Stimulated activated CD4-positive, alpha-beta T cell treated with anti-CD3 and anti-CD28 coated beads, Interleukin-15, amount 100 ng/mL, for 1 hour (primary cell): ENCODE data around the gene PREP.
"Not testable (repeated sequence)": the region's sequence is repeated elsewhere in the genome, so short reads cannot be mapped to it uniquely, and the experiment has no call there.

Source experiments
- DNase-seq, 2 donors: peaks; one replicate each; pipeline ENCODE4 v3.0.0-alpha.2; 2020; ENCODE audit warnings: low read depth in 1 of 2, low spot score in 1 of 2

PREP gene

DNA sequence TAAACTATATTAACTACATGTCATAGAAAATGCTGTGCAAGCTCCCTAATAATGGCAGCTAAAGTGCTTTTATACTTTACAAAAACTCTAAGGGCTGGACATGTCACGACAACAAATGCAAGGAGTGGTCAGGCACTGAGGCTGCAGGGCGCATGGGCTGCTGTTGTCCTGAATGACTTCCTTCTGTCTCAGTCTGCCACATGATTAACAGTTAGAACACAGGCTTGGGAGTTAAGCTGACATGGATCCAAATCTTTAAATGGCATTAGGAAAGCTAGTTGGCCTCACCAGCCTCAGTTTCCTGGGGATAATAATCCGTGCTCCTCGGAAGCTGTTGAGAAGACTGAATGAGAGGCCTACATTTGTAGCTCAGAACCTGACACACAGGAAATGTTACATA lies 57.4 kb downstream of the PREP start:
- no peak for DNase-seq

DNA sequence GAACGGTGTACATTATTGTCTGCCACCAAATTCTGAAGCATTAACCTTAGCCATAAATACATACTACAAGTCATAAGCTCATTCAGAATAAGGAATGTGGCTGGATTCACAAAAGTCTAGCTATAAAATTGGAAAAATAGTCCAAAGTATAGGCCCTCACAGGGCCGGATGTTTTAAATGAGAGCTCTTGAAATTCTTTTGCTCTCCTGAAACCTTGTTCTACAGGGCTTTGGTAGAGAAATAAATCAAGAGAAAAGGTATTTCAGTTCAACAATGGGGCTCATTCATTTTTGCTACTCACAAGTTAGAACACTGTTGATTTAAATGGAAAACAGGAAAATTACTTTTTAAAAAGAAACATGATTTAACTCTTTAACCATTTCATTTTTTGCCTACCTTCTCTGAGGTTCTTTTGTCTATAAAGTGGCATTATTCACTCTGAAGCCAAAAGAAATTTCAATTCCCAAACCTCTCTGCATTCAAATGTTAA lies 58.0 kb downstream of the PREP start:
- DNase-seq, result no peak

DNA sequence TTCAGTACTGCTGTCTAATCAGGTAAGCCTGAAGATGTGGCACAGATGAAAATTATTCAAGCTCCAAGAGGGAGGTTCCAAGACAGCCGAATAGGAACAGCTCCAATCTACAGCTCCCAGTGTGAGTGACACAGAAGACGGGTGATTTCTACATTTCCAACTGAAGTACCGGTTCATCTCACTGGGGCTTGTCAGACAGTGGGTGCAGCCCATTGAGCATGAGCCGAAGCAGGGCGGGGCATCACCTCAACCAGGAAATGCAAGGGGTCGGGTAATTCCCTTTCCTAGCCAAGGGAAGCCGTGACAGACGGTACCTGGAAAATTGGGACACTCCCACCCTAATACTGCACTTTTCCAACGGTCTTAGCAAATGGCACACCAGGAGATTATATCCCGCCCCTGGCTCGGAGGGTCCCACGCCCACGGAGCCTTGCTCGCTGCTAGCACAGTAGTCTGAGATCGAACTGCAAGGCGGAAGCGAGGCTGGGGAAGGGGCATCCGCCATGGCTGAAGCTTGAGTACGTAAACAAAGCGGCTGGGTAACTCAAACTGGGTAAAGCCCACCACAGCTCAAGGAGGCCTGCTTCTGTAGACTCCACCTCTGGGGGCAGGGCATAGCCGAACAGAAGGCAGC lies 64.4 kb downstream of the PREP start:
- DNase-seq, result not testable (repeated sequence)

DNA sequence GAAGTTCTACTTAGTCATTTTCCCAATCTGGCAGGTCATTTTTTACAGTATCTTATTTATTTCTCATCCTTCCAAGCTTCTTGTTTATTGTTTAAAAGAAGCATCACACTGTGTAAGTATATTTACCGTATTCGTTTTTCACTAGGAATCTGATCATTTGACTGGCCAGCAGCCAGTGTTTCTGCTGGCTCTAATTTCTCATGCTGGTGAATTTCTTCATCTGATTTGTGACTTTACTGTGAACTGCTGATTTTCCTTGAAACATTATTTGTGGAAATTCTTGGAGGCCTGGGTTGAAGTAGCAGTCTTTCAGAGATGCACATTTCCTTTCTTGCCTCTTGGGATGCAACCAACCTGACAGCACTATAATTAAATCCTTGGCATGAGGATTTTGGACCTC lies 65.9 kb downstream of the PREP start:
- DNase-seq, result no peak

DNA sequence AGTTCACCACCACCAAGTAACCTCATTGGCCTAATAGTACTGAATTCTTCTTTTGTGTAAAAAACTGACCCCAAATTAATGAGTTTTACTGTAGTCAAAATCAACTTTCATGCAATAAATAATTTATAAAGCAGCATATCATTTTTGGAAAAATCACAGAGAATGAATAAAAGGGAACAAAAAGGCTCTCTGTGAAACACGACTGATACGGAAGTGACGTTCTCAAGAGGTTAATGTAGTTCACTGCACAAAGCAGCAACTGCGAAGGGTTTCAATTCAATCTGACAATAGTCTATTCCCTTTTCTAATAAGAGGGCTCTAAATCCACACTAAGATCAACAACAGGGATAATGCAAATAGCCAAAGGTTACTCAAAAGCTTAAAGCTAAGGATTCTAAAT lies 70.3 kb downstream of the PREP start:
- no peak for DNase-seq

DNA sequence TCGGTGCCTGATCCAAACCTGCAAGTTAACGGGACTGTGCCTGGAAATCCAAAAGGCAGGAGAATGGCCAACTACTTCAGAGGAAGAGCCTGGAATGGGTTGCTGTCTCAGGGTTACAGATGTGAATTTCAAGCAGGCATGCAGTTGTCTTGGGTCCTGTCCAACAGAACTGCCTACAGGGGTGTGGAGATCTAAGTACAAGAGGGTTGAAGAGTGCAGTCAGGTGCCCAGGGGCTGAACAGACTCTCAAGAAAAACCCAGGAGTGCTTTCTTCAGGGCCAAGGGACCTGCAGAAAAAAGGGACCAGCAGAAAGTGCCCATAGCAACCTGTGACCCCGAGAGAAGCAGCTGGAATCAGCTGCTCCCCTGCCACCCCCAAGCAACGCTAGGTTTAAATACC lies 71.0 kb downstream of the PREP start:
- DNase-seq, result no peak

DNA sequence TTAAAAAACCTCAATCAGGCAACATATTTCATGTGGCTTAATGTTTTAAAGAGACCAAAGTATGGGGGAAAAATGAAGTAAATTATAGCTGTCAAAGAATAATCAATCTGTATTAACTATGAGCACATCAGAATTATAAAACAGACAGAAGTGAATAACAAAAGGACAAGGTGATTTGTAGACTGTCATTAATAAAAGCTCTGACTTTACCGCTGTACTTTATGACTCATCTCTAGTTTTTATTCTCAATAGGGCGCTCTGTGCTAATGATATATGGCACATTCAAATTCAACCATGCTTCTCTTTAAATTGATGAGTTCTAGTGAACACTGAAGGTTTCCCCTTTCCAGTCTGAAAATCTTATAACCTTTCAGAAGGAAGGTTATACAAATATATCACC lies 72.0 kb downstream of the PREP start:
- no peak for DNase-seq

DNA sequence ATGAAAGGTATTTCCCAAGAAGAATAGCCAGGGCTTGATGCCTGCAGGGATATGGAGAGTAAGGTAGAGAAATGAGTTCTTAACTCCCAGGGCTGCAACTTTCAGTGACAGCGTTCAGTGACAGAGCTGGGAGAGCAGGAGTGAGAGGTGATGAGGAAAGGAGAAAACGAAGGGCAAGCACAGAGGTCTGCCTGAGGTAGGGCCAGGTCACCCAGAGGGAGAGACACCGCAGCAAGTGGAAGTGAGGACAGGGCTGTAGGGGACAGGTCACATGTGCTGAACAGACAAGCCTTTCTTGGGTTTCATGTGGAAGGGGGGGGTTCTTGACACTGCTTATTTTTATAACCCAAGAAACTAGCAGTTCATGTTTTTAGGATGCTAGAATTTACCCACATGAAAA lies 72.5 kb downstream of the PREP start:
- no peak for DNase-seq

DNA sequence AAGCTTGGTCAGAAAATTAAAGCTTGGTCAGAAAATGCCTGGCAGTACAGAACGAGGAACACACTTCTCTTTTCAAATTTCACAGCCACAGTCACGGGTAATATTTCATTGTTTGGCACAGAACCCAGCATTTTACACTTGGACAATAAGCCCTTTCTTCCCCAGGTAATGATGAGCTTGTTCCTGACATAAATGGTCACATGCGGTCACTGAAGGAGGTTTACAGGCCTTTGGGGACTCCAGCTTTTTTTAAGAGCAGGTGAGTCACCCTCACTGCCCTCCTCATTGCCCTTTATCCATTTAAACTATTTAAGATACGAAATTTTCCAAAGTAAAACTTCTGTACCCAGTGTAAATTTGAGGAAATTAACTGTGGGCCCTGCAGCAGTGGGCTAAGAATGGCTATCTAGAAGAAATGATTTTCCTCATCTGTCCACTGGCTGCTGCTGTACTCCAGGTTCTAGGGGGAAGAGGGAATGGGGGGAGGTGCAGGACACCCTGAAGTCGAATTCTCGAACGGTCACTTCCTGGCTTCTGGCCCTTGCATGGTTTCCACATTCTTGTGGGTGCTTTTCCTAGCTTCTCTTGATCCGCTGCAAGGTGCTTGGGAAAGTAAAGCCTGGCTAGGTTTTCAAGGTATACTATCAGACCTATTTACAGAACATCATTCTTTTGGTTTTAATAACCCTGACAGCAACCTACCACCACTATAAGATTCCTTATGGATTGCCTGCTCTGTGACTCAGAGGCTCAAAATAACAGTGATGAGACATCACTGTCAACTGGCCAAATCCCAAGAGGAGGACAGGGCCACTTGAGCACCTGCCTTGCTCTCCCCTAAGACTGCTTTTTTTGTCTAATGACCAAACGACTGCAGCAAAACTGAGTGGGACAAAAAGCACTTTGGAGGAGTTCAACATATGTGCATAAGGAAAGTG lies 75.8 kb downstream of the PREP start:
- no peak for DNase-seq

DNA sequence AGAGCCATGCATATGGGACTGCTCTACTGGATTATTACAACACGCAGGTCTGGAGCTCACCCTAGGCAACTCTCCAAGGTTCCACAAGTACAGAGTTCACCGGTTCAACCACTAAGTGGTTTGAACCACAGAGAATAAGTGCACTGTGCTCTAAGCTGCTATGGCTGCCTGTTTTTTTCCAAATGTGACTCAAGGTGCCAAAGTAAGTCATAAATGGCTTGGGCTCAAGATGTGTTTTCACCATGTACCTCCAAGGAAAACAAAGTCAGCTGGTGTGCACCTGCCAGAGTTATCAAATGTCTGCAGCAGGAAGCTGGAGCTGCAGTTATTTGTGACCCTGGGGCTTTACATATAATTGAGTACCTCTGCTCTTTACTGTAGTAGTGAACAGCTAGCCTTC lies 76.7 kb downstream of the PREP start:
- DNase-seq, result no peak

DNA sequence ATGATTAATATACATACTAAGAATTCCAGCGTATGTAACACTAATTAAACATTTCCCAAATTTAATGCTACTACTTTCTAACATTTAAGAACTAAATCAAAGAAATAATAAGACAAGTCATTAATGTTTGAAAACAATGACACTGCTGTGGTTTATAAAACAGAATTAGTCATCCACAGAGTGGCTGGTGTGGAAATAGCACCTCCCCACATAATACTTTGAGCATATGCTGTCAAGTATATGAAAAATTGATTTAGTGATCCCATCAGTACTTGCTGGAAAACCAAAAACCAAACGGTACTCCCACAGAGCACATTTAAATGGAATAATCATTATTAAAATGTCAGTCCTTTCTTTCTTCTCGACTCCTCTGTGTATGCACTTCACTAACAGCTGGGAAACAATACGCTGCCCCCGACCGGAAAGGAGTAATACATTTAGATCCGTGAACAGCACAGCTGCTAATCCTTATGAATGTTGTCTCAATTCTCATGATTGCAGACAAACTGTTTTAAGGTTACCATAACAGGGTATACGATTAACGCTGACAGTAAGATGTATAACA lies 78.4 kb downstream of the PREP start:
- DNase-seq, result no peak

DNA sequence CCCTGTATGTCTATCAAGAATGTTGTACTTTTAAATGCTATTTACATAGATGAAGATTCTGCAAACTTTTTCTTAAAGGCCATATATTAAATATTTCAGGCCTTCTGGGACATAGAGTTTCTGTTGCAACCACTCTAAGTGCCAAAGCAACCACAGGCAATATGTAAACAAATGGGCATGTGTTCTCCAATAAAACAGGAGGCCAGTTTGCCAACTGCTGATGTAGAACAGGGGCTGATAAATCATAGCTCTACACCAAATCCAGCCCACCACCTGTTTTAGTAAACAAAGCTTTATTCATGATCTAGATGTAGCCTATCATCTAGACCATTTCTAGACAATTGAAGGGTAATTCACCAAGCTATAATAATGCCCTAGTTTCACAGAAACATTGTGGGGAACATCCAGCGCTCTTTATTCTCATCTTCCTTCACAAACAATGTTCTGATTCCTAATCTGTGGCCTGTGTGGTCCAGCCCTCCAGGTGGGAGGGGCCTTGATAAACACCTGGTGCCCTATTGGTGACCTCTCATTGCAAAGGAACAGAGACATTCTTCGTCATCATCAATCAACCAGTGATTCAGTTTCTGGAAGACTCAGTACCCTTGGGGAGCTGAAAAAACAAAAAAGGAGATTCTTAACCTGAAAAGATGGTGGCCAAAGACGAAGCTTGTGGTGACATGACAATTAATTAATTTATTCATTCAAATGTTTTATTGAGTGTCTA lies 80.2 kb downstream of the PREP start:
- DNase-seq, result no peak

DNA sequence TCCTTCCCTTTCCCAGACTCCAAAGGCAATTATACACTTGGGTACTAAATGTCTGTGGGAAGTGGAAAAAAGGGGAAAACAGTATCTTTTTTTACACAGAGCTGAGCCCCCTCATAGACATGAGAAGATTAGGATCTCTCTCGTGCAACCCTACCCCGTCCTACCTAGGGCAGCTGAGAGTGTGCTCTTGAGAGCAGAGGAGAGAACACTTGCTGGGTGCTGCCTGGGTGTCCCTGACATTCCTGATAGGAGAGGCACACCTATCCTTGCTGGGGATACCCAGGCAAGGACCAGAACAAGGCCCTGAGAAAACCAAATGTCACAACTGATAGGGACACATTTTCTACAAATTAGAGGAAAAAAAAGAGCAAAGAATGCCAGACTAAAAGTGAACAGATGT lies 81.2 kb downstream of the PREP start:
- DNase-seq, result no peak

DNA sequence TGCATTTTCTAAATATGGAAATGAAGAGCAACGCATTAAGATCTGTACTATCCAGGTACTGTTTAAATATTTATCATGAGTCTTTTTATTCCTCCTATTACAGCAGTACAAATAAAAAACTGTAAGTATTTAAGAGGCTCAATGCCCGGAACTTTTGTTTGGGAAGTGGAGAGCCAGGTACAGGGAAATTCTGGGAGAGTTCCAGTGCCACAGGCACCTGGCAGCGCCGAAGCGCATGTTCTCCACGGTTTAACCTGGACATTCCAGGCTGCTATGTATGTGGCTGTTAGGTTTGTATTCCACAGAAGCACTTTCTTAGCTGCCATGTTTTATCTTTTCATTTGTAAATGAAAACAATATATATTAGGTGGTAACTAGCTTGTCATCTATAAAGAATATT lies 81.7 kb downstream of the PREP start:
- no peak for DNase-seq

DNA sequence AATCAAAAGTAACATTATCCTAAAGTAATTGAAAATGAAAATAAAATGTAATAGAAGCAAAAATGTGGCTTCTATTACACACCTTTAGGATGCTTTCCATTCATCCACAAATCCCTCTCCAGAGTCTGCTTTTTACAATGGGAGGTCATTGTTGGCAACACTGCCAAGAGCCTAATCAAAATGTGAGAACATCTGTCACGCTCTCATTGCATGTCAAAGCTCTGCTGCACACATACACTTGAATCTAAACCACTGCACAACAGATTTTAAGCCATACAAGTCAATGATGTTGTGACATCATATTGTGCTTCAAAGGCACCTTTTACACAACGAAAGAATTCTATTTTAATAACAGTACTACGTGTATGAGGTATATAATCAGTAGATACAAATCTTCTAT lies 82.1 kb downstream of the PREP start:
- DNase-seq, result no peak

DNA sequence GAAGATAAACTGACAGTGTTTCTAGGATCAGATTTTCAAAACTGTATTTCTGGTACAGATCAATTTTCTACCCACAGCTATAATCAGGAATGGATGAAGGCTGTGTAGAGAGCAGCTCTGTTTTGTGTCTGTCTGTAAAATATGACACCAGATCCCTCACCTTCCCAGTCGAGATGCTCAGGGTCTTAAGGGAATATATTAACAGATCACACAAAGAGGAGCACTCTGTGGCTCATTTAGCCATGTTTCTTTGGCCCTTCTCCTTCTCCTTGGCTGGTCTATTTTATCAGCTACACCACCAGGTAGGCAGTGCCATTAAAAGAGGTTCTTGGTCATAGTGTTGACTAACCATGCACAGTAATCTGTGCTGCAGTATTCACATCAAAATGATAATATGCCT lies 82.6 kb downstream of the PREP start:
- DNase-seq, result no peak

DNA sequence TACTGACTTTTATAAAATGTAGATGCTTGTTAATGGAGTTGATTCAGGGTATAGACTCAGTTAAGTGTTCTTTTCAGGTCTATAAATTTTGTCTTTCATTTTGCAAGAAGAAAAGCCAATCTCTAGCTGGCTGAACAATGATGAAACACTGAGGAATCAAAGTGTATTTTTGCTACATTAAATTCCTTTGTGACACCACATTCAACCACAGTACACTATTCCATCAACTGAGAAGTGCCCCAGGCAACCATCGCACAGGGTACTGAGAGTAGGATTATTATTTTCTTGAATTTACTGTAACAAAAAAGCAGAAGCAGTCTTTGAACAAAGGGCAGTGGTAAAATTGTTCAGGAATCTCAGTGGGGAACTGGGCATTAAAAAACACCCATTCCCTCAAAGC lies 83.6 kb downstream of the PREP start:
- no peak for DNase-seq

DNA sequence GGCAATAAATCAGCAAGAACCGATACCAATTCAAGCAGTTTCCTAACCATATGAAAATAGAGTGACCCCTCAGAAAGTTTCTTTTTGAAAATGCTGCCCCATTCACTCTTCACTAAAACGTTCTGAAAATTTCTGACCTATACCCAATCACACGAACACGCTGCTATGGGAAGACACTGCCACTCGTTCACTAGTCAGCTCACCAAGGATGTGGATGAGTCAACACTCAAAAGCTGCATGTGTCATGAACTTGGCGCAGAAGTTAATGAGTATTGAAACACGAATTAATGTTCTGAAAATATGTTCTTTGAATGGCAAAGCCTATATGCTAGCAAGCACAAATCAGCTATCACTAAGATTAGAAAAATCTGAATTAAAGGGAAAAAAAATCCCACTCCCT lies 84.2 kb downstream of the PREP start:
- DNase-seq, result no peak

DNA sequence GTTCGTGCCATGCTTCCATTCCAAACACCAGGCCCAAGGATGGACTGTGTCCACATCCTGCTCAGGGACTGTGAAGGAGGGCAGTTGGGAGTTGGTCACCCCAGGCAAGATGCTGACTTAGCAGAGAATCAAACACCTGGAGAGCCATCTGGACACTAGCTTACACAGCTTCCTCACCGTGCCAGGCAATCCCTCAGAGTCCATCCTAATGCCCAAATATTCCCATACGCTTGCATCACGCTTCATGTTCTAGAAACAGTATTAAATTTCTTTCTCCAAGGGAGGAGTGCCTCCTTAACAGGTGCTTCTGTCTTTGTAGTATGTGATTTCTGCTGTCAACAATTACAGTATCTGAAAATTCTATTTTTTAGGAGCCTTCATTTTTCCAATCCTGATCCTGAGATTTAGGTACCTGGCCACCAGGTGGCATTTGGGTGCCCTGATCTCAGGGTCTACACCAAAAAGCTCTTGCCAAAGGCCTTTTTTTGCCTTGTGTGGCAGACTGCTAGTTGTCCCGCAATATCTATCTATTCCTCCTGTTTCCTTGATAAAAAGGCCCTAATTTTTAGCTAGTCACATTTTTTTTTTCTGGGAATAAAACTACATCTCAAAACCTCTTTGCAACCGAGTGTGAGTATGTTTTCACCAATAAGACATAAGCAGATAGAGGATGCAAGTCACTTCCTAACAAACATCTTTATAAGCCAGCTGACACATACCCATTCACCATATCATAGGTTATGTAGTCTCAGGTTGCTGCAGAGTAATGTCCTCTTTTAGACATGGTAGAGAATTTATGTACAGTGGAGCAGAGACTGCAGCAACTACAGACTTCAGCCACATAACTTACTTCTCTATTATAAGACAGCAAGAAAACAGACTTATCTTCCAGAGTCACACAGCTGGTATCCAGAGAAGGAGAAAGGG lies 85.0 kb downstream of the PREP start:
- no peak for DNase-seq

DNA sequence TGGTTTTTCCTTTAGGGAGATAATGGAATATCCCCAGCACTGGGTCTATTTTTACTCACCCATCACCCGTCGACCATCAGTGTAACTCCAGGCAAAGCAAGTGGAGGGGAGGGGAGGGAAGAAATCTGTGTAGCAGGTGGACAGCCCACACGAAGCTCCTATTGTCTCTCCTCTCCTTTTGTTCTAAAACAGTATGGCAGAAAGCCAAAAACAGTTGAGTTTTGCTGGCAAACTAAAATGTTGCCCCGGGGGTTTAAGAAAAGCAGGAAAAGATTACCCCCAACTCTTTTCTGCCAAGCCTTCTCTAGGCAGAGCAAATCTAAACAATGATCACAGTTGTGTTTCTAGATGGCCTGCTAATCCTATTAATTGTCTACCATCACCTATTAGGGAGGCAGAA lies 89.7 kb downstream of the PREP start:
- DNase-seq, result no peak

DNA sequence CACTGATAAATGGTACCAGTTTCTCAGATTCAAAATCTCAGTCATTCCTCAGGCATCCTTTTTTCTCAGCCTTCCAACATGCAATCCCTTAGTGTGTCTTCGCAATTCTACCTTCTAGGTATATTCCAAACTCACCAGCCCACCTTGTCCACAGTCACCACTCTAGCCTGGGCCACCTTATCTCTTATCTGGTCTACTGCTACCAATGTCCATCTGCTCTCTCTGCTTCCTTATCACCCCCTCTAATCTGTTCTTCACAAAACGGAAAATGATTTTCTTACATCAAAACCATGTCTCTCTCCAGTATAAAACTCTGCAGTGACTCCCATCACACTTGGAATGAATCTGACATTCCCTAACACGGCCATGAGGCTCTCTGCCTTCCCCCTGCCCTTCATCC lies 91.9 kb downstream of the PREP start:
- no peak for DNase-seq
